Measurements from ENCODE around the gene TCP11L2. TPM values are rescaled to one million over a fixed set of nuclear protein-coding genes. Genes with fewer than 3 reads are reported as not detected.

TCP11L2 gene
- total RNA-seq, 1 experiment from 2014 or later, result 6.1 TPM

DNA sequence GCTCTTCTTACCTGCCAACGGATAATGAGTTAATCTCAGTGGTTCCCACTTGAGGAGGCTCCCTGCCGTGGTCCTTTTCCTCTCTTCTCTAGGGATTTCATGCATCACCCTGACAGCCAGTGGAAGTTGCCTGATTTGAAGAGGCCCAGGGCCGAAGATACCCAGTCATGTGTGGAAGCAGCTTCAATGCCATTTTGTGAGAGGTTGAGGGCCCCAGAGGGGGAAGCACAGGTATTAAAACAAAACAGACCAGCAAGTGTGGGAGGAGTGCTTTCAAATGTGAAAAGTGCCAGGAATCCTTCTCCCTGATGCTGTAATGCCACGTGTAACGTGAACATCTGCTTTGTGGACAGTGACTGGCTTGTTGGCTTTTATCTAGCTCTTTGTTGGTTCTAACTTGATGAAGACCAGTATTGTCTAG lies 1.5 kb downstream of the TCP11L2 start:
- Mint-ChIP-seq H3K9me3 (no peaks in the 10 kb centered on the region), H3K4me3 (peak overlapping the region; percentile 81 to 89; a peak in 4 of 5 replicates), H3K36me3 (ENCODE audit: insufficient read depth in 1 of 3, low read depth in 3 of 3) (no peaks in the 10 kb centered on the region), H3K4me1 (peaks cover 20 to 29% of the 10 kb centered on the region in 2 experiments), H3K27ac (no peak overlapping the region), H3K27me3 (ENCODE audit: low read depth) (no peaks in the 10 kb centered on the region)
- DNase-seq, result no peak
- Histone ChIP-seq H3K23me2 (ENCODE audit: insufficient read length, low read depth, low read length, poor library complexity, severe bottlenecking) (peaks cover 10% of the 10 kb centered on the region), H3K79me2 (ENCODE audit: insufficient read depth, low read length) (no peaks in the 10 kb centered on the region), H3K4ac (ENCODE audit: low read depth, low read length) (no peak overlapping the region), H2AK5ac (ENCODE audit: insufficient read length, low read length) (no peak overlapping the region), H2BK12ac (ENCODE audit: insufficient read length, low read depth, low read length) (no peak overlapping the region), H4K91ac (ENCODE audit: insufficient read length, low read depth, low read length) (no peak overlapping the region), H3K4me1 (ENCODE audit: insufficient read depth, low read length) (peaks cover 2% of the 10 kb centered on the region), H4K8ac (replicated peaks; ENCODE audit: insufficient read length, low read depth, low read length) (no peak overlapping the region), H3K27ac (ENCODE audit: insufficient read length, low read depth, low read length) (no peak overlapping the region), H3K18ac (ENCODE audit: insufficient read length, low read depth, low read length) (no peak overlapping the region), H3K9ac (ENCODE audit: extremely low read depth, insufficient read length, low read length) (no peak overlapping the region), H2BK15ac (ENCODE audit: low read depth, low read length) (no peak overlapping the region), H2BK20ac (ENCODE audit: low read depth, low read length, poor library complexity, severe bottlenecking) (no peak overlapping the region), H3K4me2 (ENCODE audit: insufficient read depth, insufficient read length, low read length) (peak overlapping the region; percentile 66), H2BK120ac (ENCODE audit: low read depth, low read length, poor library complexity, severe bottlenecking) (no peak overlapping the region), H2AFZ (ENCODE audit: low read length) (no peak overlapping the region), H3T11ph (ENCODE audit: low read length) (no peak overlapping the region), H3K79me1 (ENCODE audit: insufficient read depth, low read depth, low read length, poor library complexity, severe bottlenecking) (no peaks in the 10 kb centered on the region), H3K27me3 (ENCODE audit: insufficient read depth, low read length) (no peaks in the 10 kb centered on the region), H4K5ac (ENCODE audit: insufficient read length, low read depth, low read length) (no peak overlapping the region), H3K56ac (ENCODE audit: insufficient read length, low read depth, low read length) (no peak overlapping the region), H3K14ac (ENCODE audit: insufficient read depth, low read length) (no peak overlapping the region), H2BK5ac (ENCODE audit: insufficient read length, low read length) (no peak overlapping the region), H3K9me3 (ENCODE audit: control insufficient read depth, low read depth, low read length) (no peaks in the 10 kb centered on the region), H4K20me1 (ENCODE audit: control insufficient read depth, insufficient read depth, insufficient read length) (no peaks in the 10 kb centered on the region), H3K23ac (ENCODE audit: insufficient read length, low read depth, low read length) (no peak overlapping the region)
- TF ChIP-seq, protein P1, sequence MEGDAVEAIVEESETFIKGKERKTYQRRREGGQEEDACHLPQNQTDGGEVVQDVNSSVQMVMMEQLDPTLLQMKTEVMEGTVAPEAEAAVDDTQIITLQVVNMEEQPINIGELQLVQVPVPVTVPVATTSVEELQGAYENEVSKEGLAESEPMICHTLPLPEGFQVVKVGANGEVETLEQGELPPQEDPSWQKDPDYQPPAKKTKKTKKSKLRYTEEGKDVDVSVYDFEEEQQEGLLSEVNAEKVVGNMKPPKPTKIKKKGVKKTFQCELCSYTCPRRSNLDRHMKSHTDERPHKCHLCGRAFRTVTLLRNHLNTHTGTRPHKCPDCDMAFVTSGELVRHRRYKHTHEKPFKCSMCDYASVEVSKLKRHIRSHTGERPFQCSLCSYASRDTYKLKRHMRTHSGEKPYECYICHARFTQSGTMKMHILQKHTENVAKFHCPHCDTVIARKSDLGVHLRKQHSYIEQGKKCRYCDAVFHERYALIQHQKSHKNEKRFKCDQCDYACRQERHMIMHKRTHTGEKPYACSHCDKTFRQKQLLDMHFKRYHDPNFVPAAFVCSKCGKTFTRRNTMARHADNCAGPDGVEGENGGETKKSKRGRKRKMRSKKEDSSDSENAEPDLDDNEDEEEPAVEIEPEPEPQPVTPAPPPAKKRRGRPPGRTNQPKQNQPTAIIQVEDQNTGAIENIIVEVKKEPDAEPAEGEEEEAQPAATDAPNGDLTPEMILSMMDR (conservative IDR thresholded peaks at IDR 0.05), result no peak
- WGBS (ENCODE audit: extremely low coverage, insufficient read length, low lambda C conversion rate), result no CpG with 5 or more reads among the region's 5 CpGs
